Body of pancreas (tissue), 4 donors: ENCODE measurements around the gene KLHL28.

Experiments
- CTCF ChIP-seq, 7 experiments: fragments of 450-650 bp in 4 of 7; fragments of 200-600 bp in 3 of 7; sonication (generic) in 3 of 7; IDR thresholded peaks; one replicate each; pipeline ENCODE4 v1.5.1; 2016 to 2019; ENCODE audit warnings: antibody characterized with exemption in 7 of 7
- POLR2A ChIP-seq, 3 donors: fragments of 450-650 bp; IDR thresholded peaks; one replicate each; pipeline ENCODE4 v1.6.1; 2016; ENCODE audit warnings: antibody characterized with exemption in 3 of 3, mild to moderate bottlenecking in 2 of 3

GRCh38 chr14:44979740-44980356, 18.1 kb upstream of the KLHL28 start:
- TF ChIP-seq CTCF (IDR thresholded peaks at IDR 0.05) (no peak), POLR2A (IDR thresholded peaks at IDR 0.05) (no peak)
